Ishikawa (cell line): ENCODE measurements around the gene BRD7.

ENCODE experiments used
- CEBPB ChIP-seq: IDR thresholded peaks from 2 replicates; pipeline ENCODE4 v1.6.1; 2012
- CREB1 ChIP-seq: IDR thresholded peaks from 2 replicates; pipeline ENCODE4 v1.6.1; 2012; ENCODE audit warnings: low read depth
- EGR1 ChIP-seq: IDR thresholded peaks from 2 replicates; pipeline ENCODE4 v1.6.1; 2012
- EP300 ChIP-seq: IDR thresholded peaks from 2 replicates; pipeline ENCODE4 v1.6.1; 2012; ENCODE audit warnings: borderline replicate concordance
- FOXM1 ChIP-seq: IDR thresholded peaks from 2 replicates; pipeline ENCODE4 v1.6.1; 2012; ENCODE audit warnings: low read depth, borderline replicate concordance
- NFIC ChIP-seq: IDR thresholded peaks from 2 replicates; pipeline ENCODE4 v1.6.1; 2012
- RAD21 ChIP-seq: IDR thresholded peaks from 2 replicates; pipeline ENCODE4 v1.6.1; 2012; ENCODE audit warnings: low read depth
- TAF1 ChIP-seq: IDR thresholded peaks from 2 replicates; pipeline ENCODE4 v1.6.1; 2012; ENCODE audit warnings: low read depth, mild to moderate bottlenecking
- TCF12 ChIP-seq: IDR thresholded peaks from 2 replicates; pipeline ENCODE4 v1.6.1; 2012; ENCODE audit warnings: low read depth
- TEAD4 ChIP-seq: IDR thresholded peaks from 2 replicates; pipeline ENCODE4 v1.6.1; 2012
- YY1 ChIP-seq: IDR thresholded peaks from 2 replicates; pipeline ENCODE4 v1.6.1; 2012; ENCODE audit warnings: low read depth
- ZBTB7A ChIP-seq: IDR thresholded peaks from 2 replicates; pipeline ENCODE4 v1.6.1; 2012; ENCODE audit warnings: low read depth
- TF ChIP-seq, protein P1 (sequence below): IDR thresholded peaks from 2 replicates; pipeline ENCODE4 v1.6.1; 2012; ENCODE audit warnings: low read depth, mild to moderate bottlenecking
- TF ChIP-seq, protein P2 (sequence below): IDR thresholded peaks from 2 replicates; pipeline ENCODE4 v1.6.1; 2012
- TF ChIP-seq, protein P3 (sequence below): IDR thresholded peaks from 2 replicates; pipeline ENCODE4 v1.6.1; 2012

The BRD7 gene

DNA sequence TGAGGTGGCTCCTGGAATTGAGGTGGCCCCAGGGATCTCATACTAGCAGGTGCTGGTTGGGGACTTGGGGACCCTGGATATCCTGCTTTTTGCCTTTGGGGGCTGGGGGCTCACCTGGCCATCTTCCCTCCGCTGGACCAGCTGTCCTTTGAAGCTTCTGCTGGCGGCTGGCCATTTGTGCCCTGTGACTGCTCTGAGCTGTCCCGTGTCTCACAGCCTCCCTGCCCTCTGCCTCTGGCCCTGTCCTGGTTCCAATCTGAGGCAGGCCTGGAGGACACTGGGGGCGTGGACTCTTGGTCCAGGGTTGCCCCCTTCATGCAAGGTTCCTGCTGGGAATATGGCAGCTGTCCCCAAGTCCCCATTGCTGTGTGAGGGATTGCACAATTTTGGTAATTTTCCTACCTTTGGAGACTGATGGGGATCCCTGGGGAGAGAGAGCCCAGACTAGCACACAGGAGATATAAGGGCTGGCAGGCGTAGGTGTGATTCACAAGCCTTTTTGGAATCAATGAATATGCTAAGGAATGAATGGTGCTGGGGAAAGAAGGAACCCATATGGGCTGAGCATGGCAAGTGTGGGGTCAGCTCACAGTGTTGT is 83.3 kb downstream of the BRD7 start:
- peak; percentile 54; the same call in 1 of the 2 replicates for TF ChIP-seq CEBPB
- TF ChIP-seq TEAD4, result no peak
- TF ChIP-seq, protein P1, sequence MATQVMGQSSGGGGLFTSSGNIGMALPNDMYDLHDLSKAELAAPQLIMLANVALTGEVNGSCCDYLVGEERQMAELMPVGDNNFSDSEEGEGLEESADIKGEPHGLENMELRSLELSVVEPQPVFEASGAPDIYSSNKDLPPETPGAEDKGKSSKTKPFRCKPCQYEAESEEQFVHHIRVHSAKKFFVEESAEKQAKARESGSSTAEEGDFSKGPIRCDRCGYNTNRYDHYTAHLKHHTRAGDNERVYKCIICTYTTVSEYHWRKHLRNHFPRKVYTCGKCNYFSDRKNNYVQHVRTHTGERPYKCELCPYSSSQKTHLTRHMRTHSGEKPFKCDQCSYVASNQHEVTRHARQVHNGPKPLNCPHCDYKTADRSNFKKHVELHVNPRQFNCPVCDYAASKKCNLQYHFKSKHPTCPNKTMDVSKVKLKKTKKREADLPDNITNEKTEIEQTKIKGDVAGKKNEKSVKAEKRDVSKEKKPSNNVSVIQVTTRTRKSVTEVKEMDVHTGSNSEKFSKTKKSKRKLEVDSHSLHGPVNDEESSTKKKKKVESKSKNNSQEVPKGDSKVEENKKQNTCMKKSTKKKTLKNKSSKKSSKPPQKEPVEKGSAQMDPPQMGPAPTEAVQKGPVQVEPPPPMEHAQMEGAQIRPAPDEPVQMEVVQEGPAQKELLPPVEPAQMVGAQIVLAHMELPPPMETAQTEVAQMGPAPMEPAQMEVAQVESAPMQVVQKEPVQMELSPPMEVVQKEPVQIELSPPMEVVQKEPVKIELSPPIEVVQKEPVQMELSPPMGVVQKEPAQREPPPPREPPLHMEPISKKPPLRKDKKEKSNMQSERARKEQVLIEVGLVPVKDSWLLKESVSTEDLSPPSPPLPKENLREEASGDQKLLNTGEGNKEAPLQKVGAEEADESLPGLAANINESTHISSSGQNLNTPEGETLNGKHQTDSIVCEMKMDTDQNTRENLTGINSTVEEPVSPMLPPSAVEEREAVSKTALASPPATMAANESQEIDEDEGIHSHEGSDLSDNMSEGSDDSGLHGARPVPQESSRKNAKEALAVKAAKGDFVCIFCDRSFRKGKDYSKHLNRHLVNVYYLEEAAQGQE, result no peak

GRCh38 chr16:50284131-50284911 is 84.5 kb downstream of the BRD7 start:
- TF ChIP-seq FOXM1 (no peak), TCF12 (no peak), CEBPB (no peak), TEAD4 (no peak), TAF1 (no peak), RAD21 (no peak), ZBTB7A (no peak), CREB1 (no peak), YY1 (no peak), EGR1 (no peak), NFIC (no peak), EP300 (no peak)
- TF ChIP-seq, protein P2, sequence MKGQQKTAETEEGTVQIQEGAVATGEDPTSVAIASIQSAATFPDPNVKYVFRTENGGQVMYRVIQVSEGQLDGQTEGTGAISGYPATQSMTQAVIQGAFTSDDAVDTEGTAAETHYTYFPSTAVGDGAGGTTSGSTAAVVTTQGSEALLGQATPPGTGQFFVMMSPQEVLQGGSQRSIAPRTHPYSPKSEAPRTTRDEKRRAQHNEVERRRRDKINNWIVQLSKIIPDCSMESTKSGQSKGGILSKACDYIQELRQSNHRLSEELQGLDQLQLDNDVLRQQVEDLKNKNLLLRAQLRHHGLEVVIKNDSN, result no peak
- TF ChIP-seq, protein P3, sequence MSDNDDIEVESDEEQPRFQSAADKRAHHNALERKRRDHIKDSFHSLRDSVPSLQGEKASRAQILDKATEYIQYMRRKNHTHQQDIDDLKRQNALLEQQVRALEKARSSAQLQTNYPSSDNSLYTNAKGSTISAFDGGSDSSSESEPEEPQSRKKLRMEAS, result no peak
- TF ChIP-seq, protein P1, result no peak

GRCh38 chr16:50282955-50283631 is 85.7 kb downstream of the BRD7 start:
- TF ChIP-seq, protein P2, result peak; percentile 50
- TF ChIP-seq, protein P3, result no peak

DNA sequence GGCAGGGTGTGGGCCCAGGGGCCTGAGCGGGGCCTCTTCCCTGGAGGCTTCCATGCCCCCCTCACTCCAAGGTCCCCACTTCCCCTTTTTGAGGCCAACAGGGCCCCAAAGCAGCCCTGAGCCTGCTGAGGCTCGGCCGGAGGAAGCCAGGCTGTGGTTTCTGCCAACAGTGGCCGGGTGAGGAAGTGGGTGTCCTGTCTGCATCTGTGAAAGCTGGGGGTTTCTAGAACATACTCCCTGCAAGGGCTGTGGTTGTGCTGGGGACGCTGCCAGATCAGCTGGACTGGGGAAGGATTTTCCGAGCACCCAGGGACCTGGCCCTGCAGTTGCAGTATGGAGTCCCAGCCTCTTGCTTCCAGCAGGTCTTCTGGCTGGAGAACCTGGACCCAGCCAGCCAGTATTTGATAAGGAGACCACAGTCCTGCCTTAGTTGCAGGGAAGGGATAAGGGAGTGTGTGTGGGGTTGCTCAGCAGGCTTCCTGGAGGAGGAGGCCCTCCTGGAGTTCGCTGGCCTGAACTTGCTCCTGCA is 86.7 kb downstream of the BRD7 start:
- TF ChIP-seq CREB1, result no peak
- TF ChIP-seq YY1, result no peak
- no peak for TF ChIP-seq ZBTB7A
- TF ChIP-seq TAF1, result no peak
- TF ChIP-seq TEAD4, result no peak
- TF ChIP-seq CEBPB, result no peak
- TF ChIP-seq, protein P2, result no peak
- no peak for TF ChIP-seq TCF12
- TF ChIP-seq RAD21, result no peak
- no peak for TF ChIP-seq EGR1
- TF ChIP-seq, protein P1, result no peak
- TF ChIP-seq, protein P3, result no peak
- TF ChIP-seq FOXM1, result no peak
